Gastrocnemius medialis (tissue), 4 donors: ENCODE measurements around the gene MOV10. TPM values are rescaled to one million over a fixed set of nuclear protein-coding genes. Genes with fewer than 3 reads are reported as not detected.

Source experiments
- ATAC-seq, 2 donors: fragments of 150-250 bp; one replicate each; pipeline ENCODE4 v1.9.1; 2016
- DNase-seq, 2 donors: peaks; one replicate each; pipeline ENCODE4 v3.0.0-alpha.2; 2019
- H3K27ac ChIP-seq, 4 donors: fragments of 200-600 bp; sonication (generic); 1 replicate in 1 of 4; 2 replicates in 3 of 4; pipeline ENCODE4 v1.5.1; 2016 to 2018; ENCODE audit warnings: mild to moderate bottlenecking in 2 of 4, moderate library complexity in 1 of 4
- H3K27me3 ChIP-seq, 3 donors: fragments of 200-600 bp; sonication (generic) in 2 of 3; 1 replicate in 1 of 3; 2 replicates in 2 of 3; pipeline versions ENCODE4 v1.5.1 to v1.6.0; 2016 to 2019; ENCODE audit warnings: mild to moderate bottlenecking in 1 of 3, moderate library complexity in 1 of 3
- H3K36me3 ChIP-seq, 2 donors: fragments of 200-600 bp; sonication (generic) in 1 of 2; one replicate each; pipeline ENCODE4 v1.5.1; 2017 to 2018
- H3K4me1 ChIP-seq, 2 donors: fragments of 200-600 bp; sonication (generic) in 1 of 2; one replicate each; pipeline ENCODE4 v1.5.1; 2016 to 2017; ENCODE audit warnings: mild to moderate bottlenecking in 2 of 2
- H3K4me3 ChIP-seq, 4 donors: fragments of 200-600 bp; sonication (generic) in 3 of 4; 1 replicate in 1 of 4; 2 replicates in 3 of 4; pipeline ENCODE4 v1.5.1; 2016 to 2019; ENCODE audit warnings: mild to moderate bottlenecking in 2 of 4
- H3K9me3 ChIP-seq, 3 donors: fragments of 200-600 bp; sonication (generic) in 2 of 3; 1 replicate in 1 of 3; 2 replicates in 2 of 3; pipeline ENCODE4 v1.5.1; 2016 to 2019
- POLR2A ChIP-seq, 2 donors: fragments of 450-650 bp; IDR thresholded peaks; one replicate each; pipeline ENCODE4 v1.6.1; 2017; ENCODE audit warnings: antibody characterized with exemption in 2 of 2, mild to moderate bottlenecking in 2 of 2, moderate library complexity in 2 of 2
- in situ Hi-C, 4 donors: fragments of 200-750 bp; cut with MboI; loops; one replicate each; pipeline versions ENCODE4 v1.15.0 to v1.8.0; 2017; ENCODE audit warnings: low sequenced_read_pairs in 4 of 4
- intact Hi-C: fragments of 100-400 bp; cut with DNase I; formaldehyde crosslinking; loops from one replicate; pipeline ENCODE4 v1.15.1; 2023; ENCODE audit warnings: low total_unique reads
- total RNA-seq, 4 donors: library from RNA; depleted of rRNA; stranded (reverse); fragments of >200 nt; gene quantifications; one replicate each; pipeline versions ENCODE4 v1.1.0 to v1.2.3, GENCODE V29; 2016
- TF ChIP-seq, protein P1 (sequence below), 5 experiments: fragments of 450-650 bp in 3 of 5; fragments of 200-600 bp in 2 of 5; sonication (generic) in 2 of 5; IDR thresholded peaks in 4 of 5; conservative IDR thresholded peaks in 1 of 5; 1 replicate in 4 of 5; 2 replicates in 1 of 5; pipeline ENCODE4 v1.5.1; 2016 to 2019; ENCODE audit warnings: antibody characterized with exemption in 5 of 5, mild to moderate bottlenecking in 3 of 5, moderate library complexity in 3 of 5

MOV10 gene
- total RNA-seq, 4 donors from 2014 or later: 2.8 to 7.2 (median 4.8) TPM

DNA sequence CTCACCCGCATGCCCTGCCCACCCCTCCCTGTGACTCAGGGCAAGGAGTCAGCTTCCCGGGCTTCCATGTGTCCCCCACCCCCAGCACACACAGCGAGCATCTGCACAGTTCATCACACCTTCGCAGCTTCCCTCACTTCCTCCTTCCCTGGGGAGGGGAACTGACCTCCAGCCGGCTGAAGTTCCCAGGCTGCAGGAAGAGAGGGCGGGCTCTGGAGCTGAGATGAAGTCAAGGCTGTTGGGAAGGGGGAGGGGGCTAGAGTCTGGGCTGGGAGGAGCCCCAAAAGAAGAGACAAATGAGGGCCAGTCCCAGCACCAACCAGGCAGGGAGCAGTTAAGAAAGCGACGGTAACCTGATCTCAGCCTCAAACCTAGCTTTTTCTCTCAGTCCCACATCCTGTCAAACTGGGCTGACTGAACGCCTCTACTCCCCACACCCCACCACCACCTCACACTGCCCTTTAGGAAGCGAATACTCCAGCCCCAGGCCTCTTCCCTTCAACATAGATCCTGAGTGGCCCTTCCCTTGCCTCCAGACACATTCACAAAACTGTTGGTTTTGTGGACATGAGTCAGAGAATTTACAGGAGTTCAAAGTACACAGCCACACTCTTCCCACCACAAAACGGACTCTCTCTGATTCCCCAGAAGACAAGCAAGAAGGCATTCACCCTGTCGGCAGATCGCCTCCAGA is 30.6 kb downstream of the MOV10 start:
- in situ Hi-C loops: loop anchor here (5.0 to 25.0 kb wide), 7 partner anchors 80 to 682 kb away; partner anchors contain the start of genes CTTNBP2NL (in 3 of the 4), CAPZA1 (in 1 of the 4), MAGI3 (in 1 of the 4) and ST7L (in 1 of the 4)
- H3K4me1 ChIP-seq: peaks cover 33% of the 10 kb centered on the region in 2 donors

DNA sequence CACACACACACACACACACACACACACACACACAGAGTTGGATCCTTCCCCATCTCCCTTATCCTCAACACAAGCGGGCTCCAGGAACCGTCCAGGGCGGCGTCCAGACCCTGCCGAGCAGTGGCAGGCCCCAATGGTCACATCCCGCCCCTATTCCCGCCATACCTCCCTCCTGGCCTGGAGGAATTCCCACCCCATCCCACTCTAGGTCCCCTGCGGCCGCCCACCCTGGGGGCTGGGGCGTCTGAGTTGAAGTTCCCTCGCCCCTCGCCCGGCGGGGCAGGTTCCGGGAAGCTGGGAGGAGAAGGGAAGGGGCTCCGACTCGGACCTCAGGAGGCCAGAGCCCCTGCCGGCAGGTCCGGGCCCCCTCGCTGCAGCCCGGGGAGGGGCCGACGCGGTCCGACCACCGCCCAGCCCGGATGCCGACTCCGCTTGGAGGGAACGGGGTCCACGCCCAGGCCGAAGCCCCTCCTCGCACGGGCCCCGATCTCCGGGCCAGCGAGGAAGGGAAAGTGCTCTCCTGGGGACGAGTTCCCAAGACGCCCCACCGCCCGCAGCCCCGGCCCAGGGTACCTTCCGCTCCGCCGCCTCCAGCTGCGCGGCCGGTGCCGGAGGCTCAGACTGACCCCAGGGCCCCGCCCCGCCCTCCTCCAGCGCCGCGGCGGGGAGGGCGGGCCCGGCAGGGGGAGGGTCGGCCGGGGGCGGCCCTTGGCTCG is 32.2 kb downstream of the MOV10 start, which contains the start of gene RHOC:
Gene RHOC, minus strand, starts transcription at position 623 of the 716 bp plus-strand sequence. CDS start 3,328 bp downstream, outside the sequence.
- Histone ChIP-seq H3K4me3 (peak within 1 kb of the TSS; percentile 82 to 87 (median 84)), H3K36me3 (peaks cover 0 to 14% of the 10 kb centered on the region in 2 donors), H3K27me3 (no peaks in the 10 kb centered on the region), H3K4me1 (peaks cover 18% of the 10 kb centered on the region in 2 donors), H3K27ac (peak within 1 kb of the TSS; percentile 85 to 94 (median 90)), H3K9me3 (no peaks in the 10 kb centered on the region)
- intact Hi-C loops: loop anchor here (2.0 kb wide), 3 partner anchors 88 to 316 kb away; partner anchors contain the start of genes CAPZA1 and ST7L
- peak; percentile 85 to 87 for TF ChIP-seq POLR2A (IDR thresholded peaks at IDR 0.05)
- TF ChIP-seq, protein P1, sequence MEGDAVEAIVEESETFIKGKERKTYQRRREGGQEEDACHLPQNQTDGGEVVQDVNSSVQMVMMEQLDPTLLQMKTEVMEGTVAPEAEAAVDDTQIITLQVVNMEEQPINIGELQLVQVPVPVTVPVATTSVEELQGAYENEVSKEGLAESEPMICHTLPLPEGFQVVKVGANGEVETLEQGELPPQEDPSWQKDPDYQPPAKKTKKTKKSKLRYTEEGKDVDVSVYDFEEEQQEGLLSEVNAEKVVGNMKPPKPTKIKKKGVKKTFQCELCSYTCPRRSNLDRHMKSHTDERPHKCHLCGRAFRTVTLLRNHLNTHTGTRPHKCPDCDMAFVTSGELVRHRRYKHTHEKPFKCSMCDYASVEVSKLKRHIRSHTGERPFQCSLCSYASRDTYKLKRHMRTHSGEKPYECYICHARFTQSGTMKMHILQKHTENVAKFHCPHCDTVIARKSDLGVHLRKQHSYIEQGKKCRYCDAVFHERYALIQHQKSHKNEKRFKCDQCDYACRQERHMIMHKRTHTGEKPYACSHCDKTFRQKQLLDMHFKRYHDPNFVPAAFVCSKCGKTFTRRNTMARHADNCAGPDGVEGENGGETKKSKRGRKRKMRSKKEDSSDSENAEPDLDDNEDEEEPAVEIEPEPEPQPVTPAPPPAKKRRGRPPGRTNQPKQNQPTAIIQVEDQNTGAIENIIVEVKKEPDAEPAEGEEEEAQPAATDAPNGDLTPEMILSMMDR (IDR thresholded peaks at IDR 0.05 in 4 of 5, conservative IDR thresholded peaks at IDR 0.05 in 1 of 5): no peak
- in situ Hi-C loops: loop anchor here (5.0 to 25.0 kb wide), 7 partner anchors 82 to 681 kb away; partner anchors contain the start of genes CTTNBP2NL (in 3 of the 4), CAPZA1 (in 1 of the 4), MAGI3 (in 1 of the 4) and ST7L (in 1 of the 4)
- DNase-seq: no peak
- peak; percentile 65 to 69 for ATAC-seq

More for the DNA sequence above, 30.6 kb downstream of the MOV10 start:
- TF ChIP-seq, protein P1 (IDR thresholded peaks at IDR 0.05 in 4 of 5, conservative IDR thresholded peaks at IDR 0.05 in 1 of 5): no peak
- TF ChIP-seq POLR2A (IDR thresholded peaks at IDR 0.05): peak; percentile 60 to 83
- Histone ChIP-seq H3K27me3 (no peaks in the 10 kb centered on the region), H3K27ac (peak overlapping the region; percentile 85 to 94 (median 90)), H3K4me3 (peak overlapping the region; percentile 46 to 87 (median 67)), H3K36me3 (peaks cover 0 to 14% of the 10 kb centered on the region in 2 donors), H3K9me3 (no peaks in the 10 kb centered on the region)
- ATAC-seq (peak; percentile 25 to 59), DNase-seq (peak; percentile 65 to 81)
- intact Hi-C loops: no loop called here

DNA sequence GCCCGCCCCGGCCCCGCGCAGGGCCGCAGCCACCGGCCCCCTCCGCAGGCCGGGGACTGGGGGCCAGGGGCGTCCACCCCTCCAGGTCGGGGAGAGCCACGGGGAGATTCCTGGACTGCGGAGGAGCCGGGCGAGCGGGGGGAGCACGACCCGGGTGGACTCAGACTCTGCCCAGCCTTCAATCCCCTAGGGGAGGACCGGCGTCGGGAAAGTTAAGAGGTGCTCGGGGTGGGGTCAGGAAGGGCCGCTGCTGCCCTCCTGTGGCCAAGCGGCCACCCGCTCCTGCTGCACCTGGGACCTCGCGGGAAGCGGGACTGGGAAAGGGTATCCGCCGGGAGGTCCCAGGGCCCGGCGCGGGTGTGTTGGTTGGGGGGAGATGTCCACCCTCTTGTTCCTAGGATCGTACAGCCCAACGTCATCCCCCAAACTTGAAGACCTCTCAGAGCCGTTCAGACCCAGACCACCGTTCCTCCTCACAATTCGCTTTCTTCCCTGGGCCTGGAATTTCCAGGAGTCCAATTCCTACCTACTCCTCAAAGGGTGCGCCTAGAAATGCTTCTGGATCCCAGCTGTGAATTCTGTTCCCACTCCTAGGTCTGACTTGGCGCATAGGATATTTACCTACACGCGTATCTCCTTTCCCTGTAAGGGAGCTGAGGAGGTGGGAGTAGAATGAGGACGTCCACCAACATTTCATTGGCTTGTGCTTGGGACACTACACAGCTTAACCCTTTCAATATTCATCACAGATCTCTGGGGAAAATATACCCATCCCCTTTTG is 33.0 kb downstream of the MOV10 start:
- Histone ChIP-seq H3K4me1 (peaks cover 13 to 20% of the 10 kb centered on the region in 2 donors), H3K27ac (peak overlapping the region; percentile 85 to 94 (median 90)), H3K27me3 (no peaks in the 10 kb centered on the region), H3K4me3 (peak overlapping the region; percentile 82 to 87 (median 84)), H3K36me3 (peaks cover 0 to 13% of the 10 kb centered on the region in 2 donors), H3K9me3 (no peaks in the 10 kb centered on the region)
- in situ Hi-C loops: loop anchor here (5.0 to 25.0 kb wide), 7 partner anchors 83 to 680 kb away; partner anchors contain the start of genes CTTNBP2NL (in 3 of the 4), CAPZA1 (in 1 of the 4), MAGI3 (in 1 of the 4) and ST7L (in 1 of the 4)
- TF ChIP-seq, protein P1 (IDR thresholded peaks at IDR 0.05 in 4 of 5, conservative IDR thresholded peaks at IDR 0.05 in 1 of 5): peak; percentile 87 to 97 (median 95)
- no peak for TF ChIP-seq POLR2A (IDR thresholded peaks at IDR 0.05)
- ATAC-seq (peak; percentile 83 to 86), DNase-seq (peak; percentile 70 to 86)
- intact Hi-C loops: loop anchor here (2.0 kb wide), 3 partner anchors 89 to 317 kb away; partner anchors contain the start of genes CAPZA1 and ST7L

DNA sequence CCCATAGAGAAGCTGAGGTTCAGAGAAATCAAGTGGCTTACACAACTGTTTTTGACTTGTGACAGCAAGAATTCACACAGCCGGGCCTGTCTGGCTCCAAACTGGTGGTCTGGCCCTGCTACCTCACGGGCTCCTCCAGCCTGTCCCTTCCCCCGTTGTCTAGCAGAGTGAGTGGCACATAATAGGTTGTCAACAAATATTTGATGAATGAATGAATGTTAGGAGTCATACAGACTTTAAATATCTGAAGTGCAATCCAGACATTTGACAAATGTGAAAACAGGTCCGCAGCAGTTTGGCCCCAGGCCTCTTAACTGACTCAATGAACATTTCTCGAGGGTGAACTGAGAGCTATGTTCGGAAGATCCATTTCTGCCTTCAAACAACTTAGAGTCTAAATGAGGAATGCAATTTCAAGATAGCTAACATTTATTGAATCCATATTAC is 33.6 kb downstream of the MOV10 start:
- TF ChIP-seq, protein P1 (IDR thresholded peaks at IDR 0.05 in 4 of 5, conservative IDR thresholded peaks at IDR 0.05 in 1 of 5): no peak
- TF ChIP-seq POLR2A (IDR thresholded peaks at IDR 0.05): no peak
- intact Hi-C loops: no loop called here
- no peak for ATAC-seq
- in situ Hi-C loops: loop anchor here (5.0 to 25.0 kb wide), 7 partner anchors 83 to 679 kb away; partner anchors contain the start of genes CTTNBP2NL (in 3 of the 4), CAPZA1 (in 1 of the 4), MAGI3 (in 1 of the 4) and ST7L (in 1 of the 4)
- H3K36me3 ChIP-seq: peaks cover 0 to 7% of the 10 kb centered on the region in 2 donors
- H3K27ac ChIP-seq: peak overlapping the region; percentile 85 to 94 (median 90)
- DNase-seq: no peak
- H3K4me1 ChIP-seq: peaks cover 11 to 23% of the 10 kb centered on the region in 2 donors
- no peaks in the 10 kb centered on the region for H3K9me3 ChIP-seq
- H3K27me3 ChIP-seq: no peaks in the 10 kb centered on the region
- H3K4me3 ChIP-seq: no peak overlapping the region
